Spleen (tissue), 13 donors: ENCODE measurements around the gene ENC1. TPM values are rescaled to one million over a fixed set of nuclear protein-coding genes. Genes with fewer than 3 reads are reported as not detected.

Experiments used
- DNase-seq: peaks from one replicate; pipeline ENCODE4 v3.0.0-alpha.2; 2020
- H3K27ac ChIP-seq, 8 donors: fragments of 200-600 bp; sonication (generic) in 7 of 8; 1 replicate in 4 of 8; 2 replicates in 4 of 8; pipeline versions ENCODE4 v1.5.0 to v1.8.0; 2016 to 2021; ENCODE audit warnings: inconsistent platforms in 4 of 8, mild to moderate bottlenecking in 4 of 8, moderate library complexity in 1 of 8
- H3K27me3 ChIP-seq, 7 donors: fragments of 200-600 bp; sonication (generic) in 6 of 7; replicated peaks in 1 of 7; 1 replicate in 4 of 7; 2 replicates in 3 of 7; pipeline versions ENCODE4 v1.5.0 to v1.8.0; 2016 to 2021; ENCODE audit warnings: inconsistent platforms in 3 of 7, mild to moderate bottlenecking in 1 of 7
- H3K36me3 ChIP-seq, 6 donors: fragments of 200-600 bp; sonication (generic) in 5 of 6; 1 replicate in 4 of 6; 2 replicates in 2 of 6; pipeline versions ENCODE4 v1.5.0 to v1.8.0; 2016 to 2021; ENCODE audit warnings: inconsistent platforms in 2 of 6
- H3K4me1 ChIP-seq, 6 donors: fragments of 200-600 bp; sonication (generic) in 5 of 6; 1 replicate in 3 of 6; 2 replicates in 3 of 6; pipeline versions ENCODE4 v1.5.0 to v1.8.0; 2016 to 2021; ENCODE audit warnings: inconsistent platforms in 3 of 6
- H3K4me3 ChIP-seq, 8 donors: fragments of 200-600 bp; sonication (generic) in 7 of 8; 1 replicate in 4 of 8; 2 replicates in 4 of 8; pipeline versions ENCODE4 v1.5.0 to v1.8.0; 2016 to 2021; ENCODE audit warnings: inconsistent platforms in 4 of 8, mild to moderate bottlenecking in 4 of 8, moderate library complexity in 2 of 8
- H3K9me3 ChIP-seq, 8 donors: fragments of 200-600 bp; sonication (generic) in 7 of 8; 1 replicate in 4 of 8; 2 replicates in 4 of 8; pipeline versions ENCODE4 v1.5.0 to v1.8.0; 2016 to 2021; ENCODE audit warnings: inconsistent platforms in 4 of 8
- POLR2A ChIP-seq, 3 donors: fragments of 450-650 bp; IDR thresholded peaks; one replicate each; pipeline ENCODE4 v1.5.1; 2017; ENCODE audit warnings: antibody characterized with exemption in 3 of 3, mild to moderate bottlenecking in 1 of 3
- POLR2AphosphoS5 ChIP-seq, 3 donors: sonication (generic); formaldehyde crosslinking; IDR thresholded peaks; one replicate each; pipeline ENCODE4 v1.5.1; 2017; ENCODE audit warnings: antibody characterized with exemption in 3 of 3
- WGBS, 5 donors: extraction: QIAGEN DNeasy Blood & Tissue Kit in 3 of 5; methylation state at CpG; one replicate each; pipeline versions ENCODE4 v1.1.5 to v1.1.7; 2013 to 2018; 5-methylcytosine and 5-hydroxymethylcytosine counted together
- intact Hi-C: fragments of 100-400 bp; cut with DNase I; formaldehyde crosslinking; loops from one replicate; pipeline ENCODE4 v1.15.0; 2023; ENCODE audit warnings: low total_unique reads
- long read RNA-seq, 2 donors: transcript quantifications; one replicate each; lab custom pipeline, GENCODE V29; 2026
- polyA plus RNA-seq, 3 donors: library from polyadenylated mRNA; stranded (reverse); fragments of 200-250 nt; gene quantifications; one replicate each; pipeline ENCODE4 v1.2.1, GENCODE V29; 2013
- total RNA-seq, 7 donors: library from RNA; depleted of rRNA in 3 of 7; stranded (reverse); fragments of >200 nt in 3 of 7; fragmentation: NEBNext Ultra II Directional in 4 of 7; extraction: Animal tissue kit (Norgen Biotek cat#: 25700) in 4 of 7; gene quantifications; one replicate each; pipeline versions ENCODE4 v1.1.0 to v1.2.1, GENCODE V29; 2016 to 2021
- TF ChIP-seq, protein P1 (sequence below), 11 experiments: fragments of 200-600 bp in 7 of 11; fragments of 450-650 bp in 4 of 11; sonication (generic) in 4 of 11; IDR thresholded peaks in 8 of 11; conservative IDR thresholded peaks in 3 of 11; 1 replicate in 7 of 11; 2 replicates in 4 of 11; pipeline versions ENCODE4 v1.4.0 to v1.8.0; 2016 to 2021; ENCODE audit warnings: antibody characterized with exemption in 11 of 11, inconsistent platforms in 4 of 11, mild to moderate bottlenecking in 1 of 11
- donor health status: healthy with polysubstance abuse.
- donor health status: DM: no; HTN: no; CAD: no; lungs with moderate emphysema.
- donor health status: DM: no; HTN: no; CAD: no.
- donor health status: Bipolar disorder and iron deficiency.
- donor health status: healthy.
- donor health status: DM: no; HTN: no; CAD: no.
- donor health status: DM: yes; HTN: yes; CAD: no.

The ENC1 gene, protein sequence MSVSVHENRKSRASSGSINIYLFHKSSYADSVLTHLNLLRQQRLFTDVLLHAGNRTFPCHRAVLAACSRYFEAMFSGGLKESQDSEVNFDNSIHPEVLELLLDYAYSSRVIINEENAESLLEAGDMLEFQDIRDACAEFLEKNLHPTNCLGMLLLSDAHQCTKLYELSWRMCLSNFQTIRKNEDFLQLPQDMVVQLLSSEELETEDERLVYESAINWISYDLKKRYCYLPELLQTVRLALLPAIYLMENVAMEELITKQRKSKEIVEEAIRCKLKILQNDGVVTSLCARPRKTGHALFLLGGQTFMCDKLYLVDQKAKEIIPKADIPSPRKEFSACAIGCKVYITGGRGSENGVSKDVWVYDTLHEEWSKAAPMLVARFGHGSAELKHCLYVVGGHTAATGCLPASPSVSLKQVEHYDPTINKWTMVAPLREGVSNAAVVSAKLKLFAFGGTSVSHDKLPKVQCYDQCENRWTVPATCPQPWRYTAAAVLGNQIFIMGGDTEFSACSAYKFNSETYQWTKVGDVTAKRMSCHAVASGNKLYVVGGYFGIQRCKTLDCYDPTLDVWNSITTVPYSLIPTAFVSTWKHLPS
- total RNA-seq: 10 to 100 TPM in 6 of 7 donors, 1 to 10 TPM in 1; 5.4 to 19.5 (median 13.5) TPM
- polyA plus RNA-seq: 10 to 100 TPM in 1 of 3 donors, 1 to 10 TPM in 2; 3.8 to 10.0 (median 7.4) TPM
- long read RNA-seq, donor 1, full-length matches to known transcripts: 3 of 3 reads
- long read RNA-seq, donor 1, partial matches to known transcripts: 0 of 3 reads
- long read RNA-seq, donor 1, other reads (novel, unspliced or antisense): 0 of 3 reads
- long read RNA-seq, donor 2, full-length matches to known transcripts: 2 of 2 reads
- long read RNA-seq, donor 2, partial matches to known transcripts: 0 of 2 reads
- long read RNA-seq, donor 2, other reads (novel, unspliced or antisense): 0 of 2 reads

DNA sequence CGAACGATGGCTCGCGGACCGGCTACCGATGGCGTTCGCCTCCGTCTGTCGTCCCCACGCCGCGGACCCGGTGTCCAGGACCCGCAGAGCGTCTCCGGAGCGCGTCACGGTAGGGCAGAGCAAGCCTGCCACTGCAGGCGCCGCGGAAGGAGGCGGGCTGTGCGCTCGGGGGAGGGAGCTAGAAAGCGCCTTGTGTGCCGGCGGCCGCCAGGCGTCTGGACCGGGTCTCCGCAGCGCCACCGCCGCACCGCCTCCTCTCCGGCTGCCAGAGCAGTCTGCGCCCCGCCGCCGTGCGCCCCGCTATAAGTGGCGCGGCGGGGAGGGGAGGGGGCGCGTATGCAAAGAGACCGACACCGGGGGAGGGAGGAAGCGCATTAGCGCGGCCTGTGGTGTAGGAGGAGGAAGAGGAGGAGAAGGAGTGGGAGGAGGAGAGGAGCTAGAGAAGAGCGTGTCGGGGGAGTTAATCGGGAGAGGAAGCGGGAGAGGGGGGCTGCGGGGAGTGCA, at the start of gene ENC1:
Gene ENC1 (minus strand): TSS at position 279 of the 504 bp plus-strand sequence. CDS start 4,243 bp downstream, outside the sequence.
- peak; percentile 73 to 79 (median 74) for TF ChIP-seq POLR2A (IDR thresholded peaks at IDR 0.05)
- peak; percentile 96 to 98 (median 97) for TF ChIP-seq POLR2AphosphoS5 (IDR thresholded peaks at IDR 0.05)
- TF ChIP-seq, protein P1, sequence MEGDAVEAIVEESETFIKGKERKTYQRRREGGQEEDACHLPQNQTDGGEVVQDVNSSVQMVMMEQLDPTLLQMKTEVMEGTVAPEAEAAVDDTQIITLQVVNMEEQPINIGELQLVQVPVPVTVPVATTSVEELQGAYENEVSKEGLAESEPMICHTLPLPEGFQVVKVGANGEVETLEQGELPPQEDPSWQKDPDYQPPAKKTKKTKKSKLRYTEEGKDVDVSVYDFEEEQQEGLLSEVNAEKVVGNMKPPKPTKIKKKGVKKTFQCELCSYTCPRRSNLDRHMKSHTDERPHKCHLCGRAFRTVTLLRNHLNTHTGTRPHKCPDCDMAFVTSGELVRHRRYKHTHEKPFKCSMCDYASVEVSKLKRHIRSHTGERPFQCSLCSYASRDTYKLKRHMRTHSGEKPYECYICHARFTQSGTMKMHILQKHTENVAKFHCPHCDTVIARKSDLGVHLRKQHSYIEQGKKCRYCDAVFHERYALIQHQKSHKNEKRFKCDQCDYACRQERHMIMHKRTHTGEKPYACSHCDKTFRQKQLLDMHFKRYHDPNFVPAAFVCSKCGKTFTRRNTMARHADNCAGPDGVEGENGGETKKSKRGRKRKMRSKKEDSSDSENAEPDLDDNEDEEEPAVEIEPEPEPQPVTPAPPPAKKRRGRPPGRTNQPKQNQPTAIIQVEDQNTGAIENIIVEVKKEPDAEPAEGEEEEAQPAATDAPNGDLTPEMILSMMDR (IDR thresholded peaks at IDR 0.05 in 8 of 11, conservative IDR thresholded peaks at IDR 0.05 in 3 of 11): peak; percentile 48 to 90 (median 70)
- WGBS, 5 donors: 0 to 1% (median 1%) methylated on average over 33 to 59 of the region's 59 CpGs
- DNase-seq: peak; percentile 99
- H3K27me3 ChIP-seq: peaks cover 0 to 19% (median 0%) of the 10 kb centered on the region in 7 donors
- peaks cover 0 to 9% (median 3%) of the 10 kb centered on the region in 6 donors for H3K36me3 ChIP-seq
- intact Hi-C loops: loop anchor here (10.0 kb wide), 2 partner anchors 246 to 606 kb away; no protein-coding TSS in a partner anchor
- H3K9me3 ChIP-seq: no peaks in the 10 kb centered on the region
- H3K4me1 ChIP-seq: peaks cover 18 to 88% (median 64%) of the 10 kb centered on the region in 6 donors
- peak within 1 kb of the TSS; percentile 84 to 98 (median 92) for H3K27ac ChIP-seq
- H3K4me3 ChIP-seq: peak within 1 kb of the TSS; percentile 64 to 87 (median 78)

- no peaks in the 10 kb centered on the region for H3K9me3 ChIP-seq
- H3K4me1 ChIP-seq: peaks cover 4 to 34% (median 26%) of the 10 kb centered on the region in 6 donors
- H3K36me3 ChIP-seq: peaks cover 0 to 35% (median 18%) of the 10 kb centered on the region in 6 donors
- intact Hi-C loops: no loop called here
- peak overlapping the region in 1 of 8 donors; percentile 92 for H3K27ac ChIP-seq
- DNase-seq: no peak
- WGBS, 5 donors: 87 to 94% (median 91%) methylated on average over 5 of the region's 5 CpGs
- peak overlapping the region in 1 of 8 donors; percentile 93 for H3K4me3 ChIP-seq
- H3K27me3 ChIP-seq: no peaks in the 10 kb centered on the region
- TF ChIP-seq, protein P1 (IDR thresholded peaks at IDR 0.05 in 8 of 11, conservative IDR thresholded peaks at IDR 0.05 in 3 of 11): no peak
- TF ChIP-seq POLR2AphosphoS5 (IDR thresholded peaks at IDR 0.05) (no peak), POLR2A (IDR thresholded peaks at IDR 0.05) (no peak)
These were observed 46.6 kb upstream of the ENC1 start for GRCh38 chr5:74686962-74687751.

- TF ChIP-seq POLR2AphosphoS5 (IDR thresholded peaks at IDR 0.05): peak in 1 of 3 donors; percentile 53
- TF ChIP-seq, protein P1 (IDR thresholded peaks at IDR 0.05 in 8 of 11, conservative IDR thresholded peaks at IDR 0.05 in 3 of 11): no peak
- TF ChIP-seq POLR2A (IDR thresholded peaks at IDR 0.05): peak in 1 of 3 donors; percentile 5
- peak overlapping the region in 6 of 8 donors; percentile 81 to 95 (median 90) for H3K27ac ChIP-seq
- no peaks in the 10 kb centered on the region for H3K27me3 ChIP-seq
- WGBS, 5 donors: 27 to 42% (median 38%) methylated on average over 10 of the region's 10 CpGs
- peaks cover 0 to 25% (median 12%) of the 10 kb centered on the region in 6 donors for H3K36me3 ChIP-seq
- DNase-seq: no peak
- intact Hi-C loops: no loop called here
- H3K4me3 ChIP-seq: peak overlapping the region; percentile 67 to 93 (median 83)
- no peaks in the 10 kb centered on the region for H3K9me3 ChIP-seq
- peaks cover 4 to 34% (median 26%) of the 10 kb centered on the region in 6 donors for H3K4me1 ChIP-seq
These were observed 45.6 kb upstream of the ENC1 start for GRCh38 chr5:74685979-74686631.
